GM19372 (cell line): ENCODE data around the gene ATP2B2.

ENCODE experiments used
- ATAC-seq: cut with Tn5 transposase; IDR thresholded peaks from one replicate; pipeline ENCODE4 v1.9.1; 2021; ENCODE audit warnings: mild to moderate bottlenecking, low read depth, moderate library complexity; ENCODE audit not compliant: unreplicated experiment

The ATP2B2 gene

DNA sequence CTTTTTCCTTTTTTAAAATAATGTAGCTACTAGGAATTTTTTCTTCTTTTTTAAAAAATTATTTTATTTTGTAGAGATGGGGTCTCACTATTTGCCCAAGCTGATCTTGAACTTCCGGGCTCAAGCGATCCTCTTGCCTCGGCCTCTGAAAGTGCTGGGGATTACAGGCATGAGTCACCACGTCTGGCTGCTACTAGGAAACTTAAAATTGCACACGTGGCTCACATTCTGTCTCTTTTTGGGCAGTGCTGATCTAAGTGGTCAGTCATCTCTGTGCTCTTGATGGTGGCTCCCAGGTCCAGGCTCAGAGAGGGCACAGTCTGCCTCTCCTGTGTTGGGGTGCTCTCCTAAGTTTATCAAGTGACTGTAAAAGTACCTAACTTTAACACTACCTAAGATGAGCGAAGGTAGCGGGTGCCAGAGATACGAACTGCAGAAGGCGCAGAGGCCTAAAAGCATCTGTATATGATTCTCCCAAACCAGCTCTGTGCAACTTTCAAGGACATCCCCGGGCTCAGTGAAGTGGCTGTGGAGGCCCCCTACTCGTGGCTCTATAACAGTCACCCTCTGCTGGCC is 131.6 kb downstream of the ATP2B2 start:
- ATAC-seq: no peak

GRCh38 chr3:10371789-10372188 is 133.6 kb downstream of the ATP2B2 start:
- no peak for ATAC-seq

DNA sequence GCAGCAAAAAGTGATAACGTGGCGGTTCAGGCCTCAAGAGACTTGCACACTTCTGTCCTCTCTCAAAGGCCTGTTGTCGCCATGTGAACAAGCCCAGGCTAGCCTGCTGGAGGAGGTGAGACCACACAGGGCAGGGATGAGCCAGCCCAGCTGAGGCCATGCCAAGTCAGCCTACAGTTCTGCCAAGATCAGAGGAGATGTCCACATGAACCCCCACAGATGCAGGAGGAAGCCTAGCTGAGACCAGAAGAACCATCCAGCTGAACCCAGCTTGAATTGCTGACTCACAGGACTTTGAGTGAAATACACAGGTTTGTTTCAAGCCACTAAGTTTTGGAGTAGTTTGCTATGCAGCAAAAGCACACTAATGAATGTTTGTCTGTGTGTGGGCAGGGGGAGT is 134.2 kb downstream of the ATP2B2 start:
- no peak for ATAC-seq

DNA sequence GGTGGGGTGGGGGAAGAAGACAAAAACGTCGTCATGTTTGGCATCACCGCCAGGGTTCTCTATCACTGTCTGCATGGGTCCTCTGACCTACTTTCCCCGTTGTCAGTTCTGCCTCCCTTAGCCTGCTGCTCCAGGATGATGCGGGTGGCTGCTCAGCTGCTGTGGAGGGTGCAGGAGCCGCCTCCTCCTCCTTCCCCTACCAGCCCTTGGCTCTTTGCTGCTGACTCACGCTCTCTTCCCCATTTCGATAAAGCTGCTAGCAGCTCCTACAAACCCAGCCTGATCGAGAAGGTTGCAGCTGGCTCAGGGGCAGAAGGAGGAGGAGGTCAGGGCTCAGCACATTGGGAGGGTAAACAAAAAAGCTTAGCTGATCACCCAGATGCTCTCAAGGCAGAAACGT is 135.0 kb downstream of the ATP2B2 start:
- ATAC-seq: no peak

DNA sequence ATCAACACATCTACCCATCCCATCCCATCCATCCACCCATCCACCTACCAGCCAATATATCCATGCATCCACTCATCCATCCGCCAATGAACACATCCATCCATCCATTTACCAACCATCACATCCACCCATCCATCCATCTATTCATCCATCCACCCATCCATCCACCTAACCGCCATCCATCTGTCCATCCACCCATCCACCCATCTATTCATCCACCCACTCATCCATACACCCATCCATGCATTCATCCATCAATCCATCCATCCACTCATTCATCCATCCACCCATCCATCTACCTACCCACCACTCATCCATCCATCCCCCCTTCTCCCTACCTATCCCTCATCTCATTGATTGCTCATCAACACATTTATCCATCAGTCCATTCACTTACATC is 136.9 kb downstream of the ATP2B2 start:
- no peak for ATAC-seq

- ATAC-seq: no peak
Measured at GRCh38 chr3:10367506-10367905, 137.9 kb downstream of the ATP2B2 start.

DNA sequence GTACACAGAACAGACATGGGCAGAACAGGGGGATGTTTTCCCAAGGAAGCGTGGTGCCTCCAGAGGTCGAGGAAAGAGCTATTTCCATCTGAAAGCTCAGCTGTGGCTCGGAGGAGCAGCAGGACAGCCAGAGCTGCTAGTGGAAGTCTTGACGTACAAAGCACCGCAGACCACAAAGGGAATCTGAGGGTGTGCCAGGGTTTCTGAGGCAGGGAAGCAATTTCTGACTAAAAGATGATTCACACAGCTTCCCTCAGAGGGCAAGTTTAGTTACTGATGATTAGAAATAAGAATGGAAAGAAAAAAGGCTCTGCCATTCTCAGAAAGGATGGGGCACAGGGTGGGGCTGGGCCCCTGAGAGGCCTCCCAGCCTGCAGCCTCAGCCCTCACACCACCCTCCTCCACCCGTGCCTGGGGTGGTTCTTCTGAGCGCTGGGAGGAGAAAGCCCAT is 138.7 kb downstream of the ATP2B2 start:
- no peak for ATAC-seq

DNA sequence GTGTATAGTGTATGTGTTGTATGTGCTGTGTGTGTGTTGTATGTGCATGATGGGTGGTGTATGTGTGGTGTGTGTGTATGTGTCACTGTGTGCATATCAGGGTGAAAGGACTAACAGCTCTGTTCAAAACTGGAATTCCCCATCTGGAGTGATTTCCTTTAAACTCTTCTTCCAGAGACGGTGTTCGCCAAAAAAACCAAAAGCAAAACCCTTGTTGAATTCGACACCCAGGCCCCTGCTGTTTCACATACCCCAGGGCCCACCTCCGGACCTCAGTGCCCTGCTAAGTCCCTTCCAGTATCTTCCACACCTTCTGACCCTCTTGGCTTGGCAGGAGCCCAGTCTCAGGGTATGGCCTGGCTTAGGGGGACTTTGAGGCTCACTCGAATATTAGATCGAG is 139.6 kb downstream of the ATP2B2 start:
- ATAC-seq: no peak

GRCh38 chr3:10365316-10365715 is 140.1 kb downstream of the ATP2B2 start:
- no peak for ATAC-seq

GRCh38 chr3:10364806-10365205 is 140.6 kb downstream of the ATP2B2 start:
- no peak for ATAC-seq

DNA sequence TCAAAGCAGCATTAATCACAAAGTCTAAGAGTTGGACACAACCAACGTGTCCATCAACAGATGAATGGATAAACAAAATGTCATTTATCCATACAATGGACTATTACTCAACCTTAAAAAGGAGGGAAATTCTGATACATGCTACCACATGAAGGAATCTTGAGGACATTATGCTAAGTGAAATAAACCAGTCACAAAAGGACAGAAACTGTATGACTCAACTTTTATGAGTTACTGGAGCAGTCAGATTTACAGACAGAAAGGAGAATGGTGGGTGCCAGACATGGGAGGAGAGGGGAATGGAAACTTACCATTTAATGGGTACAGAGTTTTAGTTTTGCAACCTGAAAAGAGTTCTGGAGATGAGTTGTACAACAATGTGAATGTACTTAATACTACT is 141.5 kb downstream of the ATP2B2 start:
- no peak for ATAC-seq

GRCh38 chr3:10361375-10361774 is 144.0 kb downstream of the ATP2B2 start:
- no peak for ATAC-seq

DNA sequence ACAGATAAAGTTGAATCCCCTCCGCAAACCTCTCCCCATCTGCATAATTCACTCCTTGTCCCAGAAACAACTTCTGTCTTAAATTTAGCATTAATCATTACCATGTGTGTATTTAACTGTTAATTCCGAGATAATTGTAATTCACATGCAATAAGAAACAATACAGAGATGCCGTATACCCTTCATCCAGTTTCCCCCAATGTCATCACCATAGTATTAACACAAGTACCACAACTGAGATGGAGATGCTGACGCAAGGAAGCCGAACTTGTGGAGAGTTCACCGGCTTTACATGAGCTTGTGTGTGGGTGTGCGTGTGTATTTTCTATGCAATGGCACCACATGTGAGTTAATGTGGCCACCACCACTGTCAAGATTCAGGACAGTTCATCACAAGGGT is 144.9 kb downstream of the ATP2B2 start:
- no peak for ATAC-seq

GRCh38 chr3:10359761-10360161 is 145.6 kb downstream of the ATP2B2 start:
- no peak for ATAC-seq

- ATAC-seq: no peak
Measured at GRCh38 chr3:10358309-10358980, 146.9 kb downstream of the ATP2B2 start.

GRCh38 chr3:10357592-10358308 is 147.6 kb downstream of the ATP2B2 start:
- no peak for ATAC-seq

GRCh38 chr3:10357095-10357494 is 148.3 kb downstream of the ATP2B2 start:
- no peak for ATAC-seq

DNA sequence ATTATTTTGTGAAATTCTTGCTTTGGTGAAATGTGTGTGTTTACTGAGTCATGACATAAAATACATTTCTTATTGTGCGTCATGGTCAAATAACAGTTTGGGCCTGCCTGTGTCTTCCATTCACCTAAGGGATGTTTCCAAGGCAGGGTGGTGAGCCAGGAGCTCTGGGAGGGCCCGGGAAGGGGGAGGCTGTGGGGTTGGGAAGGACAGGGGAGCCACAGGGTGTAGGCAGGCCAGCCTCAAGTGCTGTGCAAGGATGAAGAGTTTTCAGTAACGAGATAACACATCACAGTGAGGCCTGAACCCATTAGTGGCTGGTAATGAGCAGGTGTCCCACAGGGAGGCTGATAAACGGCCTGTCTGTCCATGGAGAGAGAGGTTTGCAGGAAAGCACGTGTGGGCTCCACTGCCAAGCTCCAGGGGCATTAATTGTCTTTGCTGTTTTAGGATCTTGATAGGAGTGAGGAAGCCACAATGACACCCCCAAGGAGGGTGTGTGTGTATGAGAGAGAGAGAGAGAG is 148.9 kb downstream of the ATP2B2 start:
- no peak for ATAC-seq

DNA sequence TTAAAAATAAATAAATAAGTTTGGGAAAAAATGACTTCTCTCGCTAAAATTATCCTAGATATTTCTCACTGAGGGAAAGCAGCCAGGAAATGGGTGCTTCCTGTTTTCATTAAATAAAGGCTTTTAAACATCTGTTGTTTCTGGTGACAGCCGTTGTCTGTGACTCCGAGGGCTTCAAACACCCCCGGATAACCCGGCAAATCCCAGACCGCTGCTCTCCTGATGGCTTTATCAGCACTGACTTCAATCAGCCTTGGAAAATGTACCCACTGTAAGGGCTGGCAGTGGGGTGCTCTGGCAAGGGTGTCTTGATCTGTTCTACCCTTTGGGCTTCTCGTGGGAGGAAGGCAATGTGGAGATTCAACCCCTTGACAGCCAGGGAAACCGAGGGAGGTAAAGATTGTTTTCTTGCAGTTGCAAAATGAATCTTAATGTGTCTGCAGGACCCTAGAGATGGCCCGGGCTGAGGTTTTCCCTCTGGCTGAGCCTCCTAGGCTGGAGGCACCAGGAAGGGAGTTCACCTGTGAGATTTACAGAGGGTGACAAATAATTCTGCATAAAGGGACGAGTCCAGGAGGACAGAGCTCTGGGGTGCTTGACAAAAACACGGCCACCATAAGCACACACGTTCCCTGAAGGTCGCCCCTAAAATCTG is 150.9 kb downstream of the ATP2B2 start:
- no peak for ATAC-seq

DNA sequence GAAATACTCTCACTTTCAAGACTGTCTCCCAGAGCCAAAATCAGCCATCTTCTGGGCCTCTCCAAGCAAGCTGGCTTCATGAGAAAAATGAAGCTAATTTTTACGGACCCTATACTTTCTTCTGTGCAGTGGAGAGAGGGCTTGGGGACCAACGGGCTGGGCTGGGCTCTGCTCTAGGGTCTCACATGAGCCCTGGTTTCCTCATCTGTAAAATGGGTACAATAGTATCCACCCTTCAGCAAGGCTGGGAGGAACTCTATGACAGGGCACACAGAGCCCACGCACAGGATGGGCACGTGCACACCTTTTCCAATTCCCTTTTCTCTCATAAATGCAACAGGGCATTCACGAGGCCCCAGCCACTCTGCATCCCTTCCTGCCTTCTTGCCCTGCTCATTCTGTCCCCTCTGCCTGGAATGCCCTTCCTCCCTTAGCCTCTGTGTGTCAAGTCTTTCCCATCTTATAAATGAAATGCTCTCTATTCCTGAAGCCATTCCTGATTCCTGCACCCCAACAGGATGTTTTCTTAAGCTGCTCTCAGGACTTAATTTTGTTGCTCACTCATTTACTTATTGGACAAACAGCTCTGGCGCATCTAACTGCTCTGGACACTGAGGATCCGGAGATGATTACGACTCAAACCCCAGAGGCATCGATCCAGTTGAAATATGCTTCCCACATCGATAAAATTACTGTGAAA is 151.6 kb downstream of the ATP2B2 start:
- no peak for ATAC-seq

GRCh38 chr3:10353160-10353559 is 152.2 kb downstream of the ATP2B2 start:
- no peak for ATAC-seq
